ENCODE measurements around the gene FREM1. TPM values are rescaled to one million over a fixed set of nuclear protein-coding genes. Genes with fewer than 3 reads are reported as not detected.

Gene FREM1, protein sequence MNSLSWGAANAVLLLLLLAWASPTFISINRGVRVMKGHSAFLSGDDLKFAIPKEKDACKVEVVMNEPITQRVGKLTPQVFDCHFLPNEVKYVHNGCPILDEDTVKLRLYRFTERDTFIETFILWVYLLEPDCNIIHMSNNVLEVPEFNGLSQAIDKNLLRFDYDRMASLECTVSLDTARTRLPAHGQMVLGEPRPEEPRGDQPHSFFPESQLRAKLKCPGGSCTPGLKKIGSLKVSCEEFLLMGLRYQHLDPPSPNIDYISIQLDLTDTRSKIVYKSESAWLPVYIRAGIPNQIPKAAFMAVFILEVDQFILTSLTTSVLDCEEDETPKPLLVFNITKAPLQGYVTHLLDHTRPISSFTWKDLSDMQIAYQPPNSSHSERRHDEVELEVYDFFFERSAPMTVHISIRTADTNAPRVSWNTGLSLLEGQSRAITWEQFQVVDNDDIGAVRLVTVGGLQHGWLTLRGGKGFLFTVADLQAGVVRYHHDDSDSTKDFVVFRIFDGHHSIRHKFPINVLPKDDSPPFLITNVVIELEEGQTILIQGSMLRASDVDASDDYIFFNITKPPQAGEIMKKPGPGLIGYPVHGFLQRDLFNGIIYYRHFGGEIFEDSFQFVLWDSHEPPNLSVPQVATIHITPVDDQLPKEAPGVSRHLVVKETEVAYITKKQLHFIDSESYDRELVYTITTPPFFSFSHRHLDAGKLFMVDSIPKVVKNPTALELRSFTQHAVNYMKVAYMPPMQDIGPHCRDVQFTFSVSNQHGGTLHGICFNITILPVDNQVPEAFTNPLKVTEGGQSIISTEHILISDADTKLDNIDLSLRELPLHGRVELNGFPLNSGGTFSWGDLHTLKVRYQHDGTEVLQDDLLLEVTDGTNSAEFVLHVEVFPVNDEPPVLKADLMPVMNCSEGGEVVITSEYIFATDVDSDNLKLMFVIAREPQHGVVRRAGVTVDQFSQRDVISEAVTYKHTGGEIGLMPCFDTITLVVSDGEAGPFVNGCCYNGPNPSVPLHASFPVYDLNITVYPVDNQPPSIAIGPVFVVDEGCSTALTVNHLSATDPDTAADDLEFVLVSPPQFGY (N-terminal part only)
- total RNA-seq, result under 1 TPM in 1 of 2 donors, not detected in 1; under 0.01 TPM

DNA sequence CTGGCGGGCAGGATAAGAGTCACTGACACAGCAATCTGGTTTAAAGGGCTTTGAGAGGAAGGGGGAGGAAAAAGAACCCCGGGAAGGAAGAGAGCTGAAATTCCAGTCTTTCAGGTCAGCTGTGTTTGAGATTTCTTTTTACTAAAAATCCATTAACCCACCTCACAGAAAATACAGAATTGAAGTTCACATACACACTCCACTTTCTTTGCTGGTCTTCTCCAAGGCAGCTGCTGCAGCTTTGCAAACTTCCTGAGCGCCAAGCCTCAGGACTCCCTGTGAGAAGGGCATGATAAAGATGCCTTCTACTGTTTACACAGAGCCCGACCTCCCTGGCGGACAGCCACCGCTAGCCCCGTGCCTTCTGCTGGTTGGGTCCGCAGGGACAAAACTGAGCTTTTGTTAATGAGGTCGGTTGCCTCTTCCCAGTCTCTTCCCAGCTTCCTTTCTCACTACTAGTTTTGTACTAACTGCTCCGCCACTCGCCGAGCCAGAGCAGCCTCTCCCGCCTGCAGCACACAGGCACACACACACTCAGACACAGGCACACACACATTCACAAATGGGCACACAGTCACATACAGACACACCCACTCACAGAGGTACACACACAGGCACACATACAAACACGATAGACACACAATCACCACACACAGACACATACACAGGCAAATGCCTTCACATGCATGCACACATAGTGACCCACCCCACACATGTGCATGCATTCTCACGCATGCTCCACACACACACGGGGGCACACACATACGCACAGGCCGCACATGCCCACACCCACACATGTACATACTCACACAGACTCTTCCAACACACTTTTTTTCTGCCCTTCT lies at the start of gene FREM1:
FREM1 (minus strand) TSS at position 468 of the 845 bp plus-strand sequence. CDS start 41,451 bp downstream, outside the sequence.

DNA sequence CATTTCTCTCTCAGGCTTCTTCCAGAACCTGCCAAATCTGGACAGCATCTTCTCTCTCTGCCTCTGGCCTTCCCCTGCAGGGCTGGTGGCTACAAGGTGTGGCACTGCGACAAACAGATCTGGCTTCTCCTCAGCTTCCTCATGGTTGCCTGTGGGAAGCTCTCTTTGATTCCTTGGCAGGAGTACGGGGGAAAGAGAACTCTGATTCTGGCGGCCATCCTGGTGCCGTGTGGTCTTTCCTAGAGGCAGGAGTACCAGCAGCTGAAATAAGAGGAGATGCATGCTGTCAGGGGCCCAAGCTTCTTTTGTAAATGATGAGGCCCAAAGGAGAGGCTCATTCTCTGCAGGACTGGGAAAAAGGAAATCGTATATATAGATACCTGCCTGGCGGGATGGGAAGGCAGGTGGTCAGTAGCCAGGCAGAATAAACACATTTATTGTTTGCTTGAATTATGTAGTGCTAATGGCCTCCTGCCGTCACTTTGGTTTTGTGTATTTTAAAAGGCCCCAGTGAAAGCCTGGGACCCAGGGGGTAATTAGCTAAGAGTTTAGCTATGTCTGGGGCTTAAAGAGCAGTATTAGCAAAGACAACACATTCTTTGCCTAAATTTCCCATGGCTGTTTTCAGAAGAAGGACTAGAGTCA lies 187.7 kb downstream of the FREM1 start, which contains the start of gene CER1:
CER1 (minus strand) TSS at position 343 of the 645 bp plus-strand sequence; CDS start at position 282, 61 bp downstream.

GRCh38 chr9:14693251-14693861 lies 216.9 kb downstream of the FREM1 start, which contains the start of gene ZDHHC21:
ZDHHC21 (minus strand) TSS chr9:14693432; CDS start chr9:14674340, 19,092 bp downstream.

Small RNA genes lying within 50 kb of the gene (small RNA-seq; reads per million reads assigned to genes)
- gene RNU6-1260P, result 0 reads per million in 2 donors

Other genes starting within 250 kb of the FREM1 start
- 1 to 10 TPM; 4.1 to 5.3 TPM for gene ZDHHC21, start 217.0 kb downstream of the FREM1 start, total RNA-seq
- not detected for gene CER1, start 187.7 kb downstream of the FREM1 start, total RNA-seq